Motor neuron (in vitro differentiated cells): Measurements from ENCODE around the gene LONP1. TPM values are rescaled to one million over a fixed set of nuclear protein-coding genes. Genes with fewer than 3 reads are reported as not detected.

Experiments
- ATAC-seq, 8 experiments: fragments of 200-7000 bp; cut with Tn5 transposase; replicated peaks in 6 of 8; 2 replicates each; pipeline ENCODE4 v1.8.0; 2021; ENCODE audit warnings: mild to moderate bottlenecking in 8 of 8, moderate library complexity in 8 of 8
- H3K27ac ChIP-seq, 2 donors: fragments of 250-450 bp; sonication (Bioruptor Pico); 2 replicates each; pipeline ENCODE4 v1.9.0; 2021; ENCODE audit warnings: antibody characterized with exemption in 2 of 2, mild to moderate bottlenecking in 2 of 2, moderate library complexity in 1 of 2
- H3K4me1 ChIP-seq, 2 donors: fragments of 250-450 bp; sonication (Bioruptor Pico); replicated peaks in 1 of 2; 2 replicates each; pipeline ENCODE4 v1.6.1; 2021; ENCODE audit warnings: antibody characterized with exemption in 2 of 2, mild to moderate bottlenecking in 2 of 2, moderate library complexity in 1 of 2
- H3K4me3 ChIP-seq, 5 donors: fragments of 250-450 bp; sonication (Bioruptor Pico); 2 replicates each; pipeline ENCODE4 v1.9.0; 2021; ENCODE audit warnings: antibody characterized with exemption in 5 of 5, mild to moderate bottlenecking in 5 of 5, moderate library complexity in 4 of 5
- WGBS, 10 experiments: fragments of 450-650 bp; shearing (Covaris generic); methylation state at CpG; one replicate each; pipeline ENCODE4 v1.0.0; 2022; 5-methylcytosine and 5-hydroxymethylcytosine counted together
- in situ Hi-C, 9 experiments: fragments of 400-800 bp; cut with MboI; loops; one replicate each; pipeline ENCODE4 v1.15.0; 2021; ENCODE audit warnings: low sequenced_read_pairs in 9 of 9, low pct_unique_long_range_greater_than_20kb in 2 of 9; ENCODE audit not compliant: unreplicated experiment in 9 of 9
- total RNA-seq, 8 experiments: library from RNA; unstranded; fragments of 300-600 nt; gene quantifications; 2 replicates each; pipeline versions ENCODE4 v1.2.3 to v1.2.4, GENCODE V29; 2022

Gene LONP1
- total RNA-seq, 8 experiments from 2014 or later, result 49.8 to 109 (median 94.9) TPM

GRCh38 chr19:5727453-5728050 is 7.6 kb upstream of the LONP1 start:
- no peak for ATAC-seq
- in situ Hi-C loops, result no loop called here
- Histone ChIP-seq H3K27ac (no peak overlapping the region), H3K4me3 (no peak overlapping the region), H3K4me1 (no peaks in the 10 kb centered on the region)
- WGBS, 10 experiments, result 33 to 100% (median 75%) methylated on average over 1 to 3 of the region's 4 CpGs; no CpG with 5 or more reads in 6 of the 10 experiments

- ATAC-seq, result peak in 1 of 8 experiments; percentile 1
- Histone ChIP-seq H3K4me3 (peak overlapping the region; percentile 47 to 82 (median 62)), H3K27ac (peak overlapping the region; percentile 93 to 97), H3K4me1 (peaks cover 12 to 19% of the 10 kb centered on the region in 2 donors)
- in situ Hi-C loops, result no loop called here
- WGBS, 10 experiments, result 0 to 3% (median 1%) methylated on average over 1 to 24 of the region's 58 CpGs; no CpG with 5 or more reads in 2 of the 10 experiments
Measured at GRCh38 chr19:5719274-5719960, 529 bp downstream of the LONP1 start.

- peaks cover 12 to 19% of the 10 kb centered on the region in 2 donors for H3K4me1 ChIP-seq
- H3K4me3 ChIP-seq, result peak overlapping the region; percentile 47 to 82 (median 62)
- in situ Hi-C loops, result no loop called here
- 0 to 41% (median 15%) methylated on average over 1 to 11 of the region's 11 CpGs for WGBS, 10 experiments
- peak in 6 of 8 experiments; percentile 3 to 33 (median 25) for ATAC-seq
- peak overlapping the region; percentile 93 to 97 for H3K27ac ChIP-seq
Measured at GRCh38 chr19:5718579-5719273, 1.2 kb downstream of the LONP1 start.

GRCh38 chr19:5718037-5718578 is 1.8 kb downstream of the LONP1 start:
- Histone ChIP-seq H3K27ac (peak overlapping the region; percentile 93 to 97), H3K4me1 (peaks cover 12 to 19% of the 10 kb centered on the region in 2 donors), H3K4me3 (peak overlapping the region; percentile 47 to 82 (median 62))
- in situ Hi-C loops, result no loop called here
- no peak for ATAC-seq
- WGBS, 10 experiments, result 14 to 90% (median 42%) methylated on average over 1 to 12 of the region's 14 CpGs; no CpG with 5 or more reads in 1 of the 10 experiments

GRCh38 chr19:5717215-5717935 is 2.6 kb downstream of the LONP1 start:
- WGBS, 10 experiments, result 0 to 97% (median 74%) methylated on average over 1 to 6 of the region's 8 CpGs; no CpG with 5 or more reads in 2 of the 10 experiments
- peaks cover 12 to 19% of the 10 kb centered on the region in 2 donors for H3K4me1 ChIP-seq
- in situ Hi-C loops, result no loop called here
- ATAC-seq, result no peak
- H3K27ac ChIP-seq, result peak overlapping the region; percentile 93 to 97
- H3K4me3 ChIP-seq, result peak overlapping the region in 4 of 5 donors; percentile 47 to 82 (median 56)

GRCh38 chr19:5714816-5715215 is 5.1 kb downstream of the LONP1 start:
- Histone ChIP-seq H3K27ac (no peak overlapping the region), H3K4me1 (peaks cover 12 to 16% of the 10 kb centered on the region in 2 donors), H3K4me3 (no peak overlapping the region)
- in situ Hi-C loops, result no loop called here
- ATAC-seq, result peak in 2 of 8 experiments; percentile 44 to 48
- 59 to 100% (median 90%) methylated on average over 1 to 7 of the region's 10 CpGs; no CpG with 5 or more reads in 2 of the 10 experiments for WGBS, 10 experiments

GRCh38 chr19:5713228-5713627 is 6.7 kb downstream of the LONP1 start:
- Histone ChIP-seq H3K27ac (no peak overlapping the region), H3K4me1 (peaks cover 9 to 13% of the 10 kb centered on the region in 2 donors), H3K4me3 (no peak overlapping the region)
- 80 to 100% (median 93%) methylated on average over 1 to 6 of the region's 9 CpGs; no CpG with 5 or more reads in 3 of the 10 experiments for WGBS, 10 experiments
- no peak for ATAC-seq
- in situ Hi-C loops, result no loop called here

- no peak overlapping the region for H3K27ac ChIP-seq
- no peak overlapping the region for H3K4me3 ChIP-seq
- ATAC-seq, result peak in 4 of 8 experiments; percentile 1 to 14 (median 4)
- H3K4me1 ChIP-seq, result peaks cover 0 to 3% of the 10 kb centered on the region in 2 donors
- in situ Hi-C loops, result no loop called here
- 92 to 100% (median 97%) methylated on average over 2 to 12 of the region's 25 CpGs; no CpG with 5 or more reads in 7 of the 10 experiments for WGBS, 10 experiments
Measured at GRCh38 chr19:5711713-5712161, 8.2 kb downstream of the LONP1 start.

GRCh38 chr19:5711025-5711424 is 8.9 kb downstream of the LONP1 start:
- 90 to 100% (median 90%) methylated on average over 1 to 2 of the region's 8 CpGs; no CpG with 5 or more reads in 7 of the 10 experiments for WGBS, 10 experiments
- Histone ChIP-seq H3K4me1 (no peaks in the 10 kb centered on the region), H3K27ac (no peak overlapping the region), H3K4me3 (no peak overlapping the region)
- no peak for ATAC-seq
- in situ Hi-C loops, result no loop called here

GRCh38 chr19:5707576-5708575 is 12.1 kb downstream of the LONP1 start:
- H3K27ac ChIP-seq, result no peak overlapping the region
- H3K4me1 ChIP-seq, result no peaks in the 10 kb centered on the region
- in situ Hi-C loops, result no loop called here
- no CpG with 5 or more reads among the region's 37 CpGs for WGBS, 10 experiments
- ATAC-seq, result peak in 5 of 8 experiments; percentile 11 to 31 (median 23)
- no peak overlapping the region for H3K4me3 ChIP-seq

- WGBS, 10 experiments, result 80 to 98% (median 89%) methylated on average over 2 to 15 of the region's 35 CpGs; no CpG with 5 or more reads in 4 of the 10 experiments
- H3K4me1 ChIP-seq, result no peaks in the 10 kb centered on the region
- H3K27ac ChIP-seq, result no peak overlapping the region
- in situ Hi-C loops, result no loop called here
- ATAC-seq, result peak in 4 of 8 experiments; percentile 3 to 15 (median 11)
- no peak overlapping the region for H3K4me3 ChIP-seq
Measured at GRCh38 chr19:5706876-5707573, 12.9 kb downstream of the LONP1 start.
